OCI-LY3 (cell line): ENCODE data around the gene SMAD3.

Experiments
- H2AFZ ChIP-seq: fragments of 200-600, 300-600 bp; shearing (Covaris generic); 2 replicates; pipeline ENCODE4 v1.6.0; 2014; ENCODE audit warnings: antibody characterized with exemption, low read depth, low read length
- H3K27ac ChIP-seq: fragments of 200-600, 300-600 bp; sonication (generic); 2 replicates; pipeline ENCODE4 v1.5.1; 2014; ENCODE audit warnings: mild to moderate bottlenecking, low read length, moderate library complexity, mixed read lengths
- H3K27me3 ChIP-seq: fragments of 200-600, 300-600 bp; sonication (generic); 2 replicates; pipeline ENCODE4 v1.6.1; 2014; ENCODE audit warnings: low read depth, low read length, mixed read lengths
- H3K36me3 ChIP-seq: fragments of 200-600, 300-600 bp; sonication (generic); replicated peaks from 2 replicates; pipeline ENCODE3; 2014; ENCODE audit warnings: low read depth, low read length, mixed read lengths
- H3K4me1 ChIP-seq: fragments of 300-600, 200-600 bp; sonication (generic); 2 replicates; pipeline ENCODE4 v1.6.1; 2014; ENCODE audit warnings: low read length, mixed read lengths
- H3K4me2 ChIP-seq: fragments of 200-600, 300-600 bp; sonication (generic); 2 replicates; pipeline ENCODE4 v1.6.1; 2014; ENCODE audit warnings: low read length, mixed read lengths
- H3K4me3 ChIP-seq: fragments of 300-600, 200-600 bp; sonication (generic); 2 replicates; pipeline ENCODE4 v1.5.1; 2014; ENCODE audit warnings: antibody characterized with exemption, mild to moderate bottlenecking, low read length, moderate library complexity
- H3K79me2 ChIP-seq: fragments of 300-600, 200-600 bp; shearing (Covaris generic); 2 replicates; pipeline ENCODE4 v1.6.1; 2014; ENCODE audit warnings: mild to moderate bottlenecking, low read length, mixed read lengths
- H3K9ac ChIP-seq: fragments of 300-600, 200-600 bp; shearing (Covaris generic); 2 replicates; pipeline ENCODE4 v1.6.0; 2014; ENCODE audit warnings: mild to moderate bottlenecking, low read length, moderate library complexity
- H3K9me3 ChIP-seq: fragments of 200-600, 300-600 bp; shearing (Covaris generic); 2 replicates; pipeline ENCODE4 v1.6.1; 2014; ENCODE audit warnings: low read length, mixed read lengths; ENCODE audit not compliant: insufficient read depth
- H4K20me1 ChIP-seq: fragments of 200-600, 300-600 bp; sonication (generic); 2 replicates; pipeline ENCODE4 v1.6.1; 2016; ENCODE audit warnings: low read length, mixed read lengths; ENCODE audit not compliant: insufficient read depth
- CTCF ChIP-seq: fragments of 200-600, 300-600 bp; sonication (generic); IDR thresholded peaks from 2 replicates; pipeline ENCODE4 v1.5.1; 2014; ENCODE audit warnings: antibody characterized with exemption, low read length, low read depth
- EZH2phosphoT487 ChIP-seq: fragments of 200-600 bp; shearing (Covaris generic); IDR thresholded peaks from 2 replicates; pipeline ENCODE4 v1.6.1; 2018; ENCODE audit warnings: antibody characterized with exemption, mixed run types, low read depth

SMAD3 gene

GRCh38 chr15:67164401-67164791 is 99.0 kb downstream of the SMAD3 start:
- no peaks in the 10 kb centered on the region for H3K79me2 ChIP-seq
- H3K4me3 ChIP-seq: no peak overlapping the region
- no peaks in the 10 kb centered on the region for H3K4me1 ChIP-seq
- H2AFZ ChIP-seq: no peak overlapping the region
- H3K36me3 ChIP-seq: no peaks in the 10 kb centered on the region
- H3K27me3 ChIP-seq: no peaks in the 10 kb centered on the region
- no peak overlapping the region for H3K27ac ChIP-seq
- H3K9me3 ChIP-seq: no peaks in the 10 kb centered on the region
- TF ChIP-seq CTCF: no peak
- TF ChIP-seq EZH2phosphoT487: no peak
- no peak overlapping the region for H3K4me2 ChIP-seq
- no peak overlapping the region for H3K9ac ChIP-seq
- H4K20me1 ChIP-seq: no peaks in the 10 kb centered on the region

- no peak for TF ChIP-seq EZH2phosphoT487
- TF ChIP-seq CTCF: no peak
- Histone ChIP-seq H3K27me3 (no peaks in the 10 kb centered on the region), H2AFZ (no peak overlapping the region), H3K27ac (no peak overlapping the region), H4K20me1 (no peaks in the 10 kb centered on the region), H3K4me3 (no peak overlapping the region), H3K4me2 (no peak overlapping the region), H3K9ac (no peak overlapping the region), H3K79me2 (no peaks in the 10 kb centered on the region), H3K4me1 (no peaks in the 10 kb centered on the region), H3K36me3 (no peaks in the 10 kb centered on the region), H3K9me3 (no peaks in the 10 kb centered on the region)
Measured at GRCh38 chr15:67164811-67165253, 99.4 kb downstream of the SMAD3 start.

- TF ChIP-seq CTCF: no peak
- no peak for TF ChIP-seq EZH2phosphoT487
- no peaks in the 10 kb centered on the region for H4K20me1 ChIP-seq
- no peak overlapping the region for H2AFZ ChIP-seq
- no peaks in the 10 kb centered on the region for H3K79me2 ChIP-seq
- no peak overlapping the region for H3K9ac ChIP-seq
- no peaks in the 10 kb centered on the region for H3K27me3 ChIP-seq
- peaks cover under 1% of the 10 kb centered on the region for H3K36me3 ChIP-seq
- H3K4me3 ChIP-seq: no peak overlapping the region
- no peaks in the 10 kb centered on the region for H3K9me3 ChIP-seq
- no peak overlapping the region for H3K4me2 ChIP-seq
- no peaks in the 10 kb centered on the region for H3K4me1 ChIP-seq
- no peak overlapping the region for H3K27ac ChIP-seq
Measured at GRCh38 chr15:67165254-67166253, 100.2 kb downstream of the SMAD3 start.

GRCh38 chr15:67166280-67167009 is 101.0 kb downstream of the SMAD3 start:
- no peaks in the 10 kb centered on the region for H3K79me2 ChIP-seq
- H3K27me3 ChIP-seq: no peaks in the 10 kb centered on the region
- H3K9ac ChIP-seq: no peak overlapping the region
- H3K4me1 ChIP-seq: no peaks in the 10 kb centered on the region
- H2AFZ ChIP-seq: no peak overlapping the region
- TF ChIP-seq CTCF (no peak), EZH2phosphoT487 (no peak)
- no peak overlapping the region for H3K27ac ChIP-seq
- H3K4me2 ChIP-seq: no peak overlapping the region
- H3K4me3 ChIP-seq: no peak overlapping the region
- H3K36me3 ChIP-seq: peaks cover 3% of the 10 kb centered on the region
- H4K20me1 ChIP-seq: no peaks in the 10 kb centered on the region
- no peaks in the 10 kb centered on the region for H3K9me3 ChIP-seq
